ENCODE results near the gene OR10H1.
"Not testable (repeated sequence)": the region's sequence is repeated elsewhere in the genome, so short reads cannot be mapped to it uniquely, and the experiment has no call there.

Gene OR10H1

DNA sequence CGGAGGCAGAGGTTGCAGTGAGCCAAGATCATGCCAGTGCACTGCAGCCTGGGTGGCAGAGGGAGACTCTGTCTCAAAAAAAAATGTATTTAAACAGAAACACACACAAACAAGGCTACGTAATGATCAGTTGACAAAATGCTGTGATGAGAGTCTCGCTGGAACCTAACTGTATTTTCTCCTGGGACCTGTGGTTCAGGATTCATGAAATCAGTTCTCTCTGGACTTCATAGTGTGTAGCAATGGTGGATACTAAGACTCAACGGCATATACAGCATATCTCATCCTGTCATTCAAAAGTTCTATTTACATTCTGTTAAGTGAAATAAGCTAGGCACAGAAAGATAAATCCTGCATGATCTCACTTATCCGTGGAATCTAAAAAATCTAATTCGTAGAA is 45.1 kb upstream of the OR10H1 start:
- no peaks in the 10 kb centered on the region for H4K20me1 ChIP-seq (ENCODE audit: control insufficient read depth, insufficient read depth, low read depth, low read length)
- no peak overlapping the region for H3K4me2 ChIP-seq (ENCODE audit: low read length)

DNA sequence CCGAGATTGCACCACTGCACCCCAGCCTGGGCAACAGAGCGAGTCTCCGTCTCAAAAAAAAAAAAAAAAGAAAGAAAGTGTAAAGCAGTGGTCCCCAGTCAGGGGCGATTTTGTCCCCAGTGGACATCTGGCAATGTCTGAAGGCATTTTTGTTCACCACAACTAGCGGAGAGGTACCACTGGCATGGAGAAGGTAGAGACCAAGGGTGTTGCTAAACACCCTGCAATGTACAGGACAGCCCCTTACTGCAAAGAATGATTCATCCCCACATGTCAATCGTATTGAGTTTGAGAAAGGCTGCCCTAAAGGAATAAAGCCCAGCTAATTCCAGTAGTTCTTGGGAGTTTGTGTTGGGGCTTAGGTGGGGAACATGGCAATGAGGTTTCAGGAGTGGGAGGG is 43.7 kb upstream of the OR10H1 start:
- Histone ChIP-seq H3K27ac (ENCODE audit: low read depth, low read length) (no peak overlapping the region), H3K9me2 (replicated peaks; ENCODE audit: control insufficient read depth, low read length) (no peaks in the 10 kb centered on the region), H3K36me3 (ENCODE audit: control insufficient read depth, low read length) (no peaks in the 10 kb centered on the region), H3F3A (ENCODE audit: control insufficient read depth, insufficient read depth) (no peaks in the 10 kb centered on the region), H3K4me3 (ENCODE audit: low read length) (no peak overlapping the region), H4K20me1 (ENCODE audit: control insufficient read depth, insufficient read depth, low read depth, low read length) (no peaks in the 10 kb centered on the region), H3K4me1 (ENCODE audit: control insufficient read depth, low read length) (no peaks in the 10 kb centered on the region), H3K9me3 (ENCODE audit: control insufficient read depth, insufficient read depth, low read length) (no peaks in the 10 kb centered on the region), H3K4me2 (ENCODE audit: low read length) (no peak overlapping the region), H3K27me3 (ENCODE audit: control insufficient read depth, low read length) (no peaks in the 10 kb centered on the region), H3K79me2 (ENCODE audit: control insufficient read depth, low read length) (no peaks in the 10 kb centered on the region)
- TF ChIP-seq, protein P1, sequence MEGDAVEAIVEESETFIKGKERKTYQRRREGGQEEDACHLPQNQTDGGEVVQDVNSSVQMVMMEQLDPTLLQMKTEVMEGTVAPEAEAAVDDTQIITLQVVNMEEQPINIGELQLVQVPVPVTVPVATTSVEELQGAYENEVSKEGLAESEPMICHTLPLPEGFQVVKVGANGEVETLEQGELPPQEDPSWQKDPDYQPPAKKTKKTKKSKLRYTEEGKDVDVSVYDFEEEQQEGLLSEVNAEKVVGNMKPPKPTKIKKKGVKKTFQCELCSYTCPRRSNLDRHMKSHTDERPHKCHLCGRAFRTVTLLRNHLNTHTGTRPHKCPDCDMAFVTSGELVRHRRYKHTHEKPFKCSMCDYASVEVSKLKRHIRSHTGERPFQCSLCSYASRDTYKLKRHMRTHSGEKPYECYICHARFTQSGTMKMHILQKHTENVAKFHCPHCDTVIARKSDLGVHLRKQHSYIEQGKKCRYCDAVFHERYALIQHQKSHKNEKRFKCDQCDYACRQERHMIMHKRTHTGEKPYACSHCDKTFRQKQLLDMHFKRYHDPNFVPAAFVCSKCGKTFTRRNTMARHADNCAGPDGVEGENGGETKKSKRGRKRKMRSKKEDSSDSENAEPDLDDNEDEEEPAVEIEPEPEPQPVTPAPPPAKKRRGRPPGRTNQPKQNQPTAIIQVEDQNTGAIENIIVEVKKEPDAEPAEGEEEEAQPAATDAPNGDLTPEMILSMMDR (IDR thresholded peaks at IDR 0.05; ENCODE audit: low read depth, low read length, poor library complexity, severe bottlenecking) = no peak
- TF ChIP-seq EZH2phosphoT487 (IDR thresholded peaks at IDR 0.05; ENCODE audit: borderline replicate concordance, low read length) = no peak

More for the DNA sequence above, 45.1 kb upstream of the OR10H1 start:
- Histone ChIP-seq H3K4me1 (ENCODE audit: control insufficient read depth, low read length) (no peaks in the 10 kb centered on the region), H3K27ac (ENCODE audit: low read depth, low read length) (no peak overlapping the region), H3K27me3 (ENCODE audit: control insufficient read depth, low read length) (no peaks in the 10 kb centered on the region), H3F3A (ENCODE audit: control insufficient read depth, insufficient read depth) (no peaks in the 10 kb centered on the region), H3K9me3 (ENCODE audit: control insufficient read depth, insufficient read depth, low read length) (no peaks in the 10 kb centered on the region), H3K4me3 (ENCODE audit: low read length) (no peak overlapping the region), H3K36me3 (ENCODE audit: control insufficient read depth, low read length) (no peaks in the 10 kb centered on the region), H3K9me2 (replicated peaks; ENCODE audit: control insufficient read depth, low read length) (no peaks in the 10 kb centered on the region), H3K79me2 (ENCODE audit: control insufficient read depth, low read length) (no peaks in the 10 kb centered on the region)
- no peak for TF ChIP-seq EZH2phosphoT487 (IDR thresholded peaks at IDR 0.05; ENCODE audit: borderline replicate concordance, low read length)
- TF ChIP-seq, protein P1 (IDR thresholded peaks at IDR 0.05; ENCODE audit: low read depth, low read length, poor library complexity, severe bottlenecking) = no peak

DNA sequence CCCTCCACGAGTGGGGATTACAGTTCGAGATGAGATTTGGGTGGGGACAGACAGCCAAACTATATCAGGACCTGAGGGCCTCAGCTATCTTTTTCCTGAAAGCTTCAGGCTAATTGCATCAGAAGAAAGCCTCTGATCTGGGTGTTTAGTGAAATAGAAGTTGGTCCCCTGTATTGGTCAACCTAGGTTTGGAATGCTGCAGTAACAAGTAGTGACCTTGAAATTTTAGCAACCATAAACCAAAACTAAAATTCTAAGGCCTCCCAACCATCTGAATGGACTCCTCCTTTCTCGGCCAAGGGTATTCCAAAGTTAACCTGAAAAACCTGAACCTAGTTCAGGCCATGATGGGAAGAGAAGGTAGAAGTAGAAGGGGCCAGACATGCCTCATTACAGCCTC is 34.9 kb upstream of the OR10H1 start:
- H3K4me2 ChIP-seq (ENCODE audit: low read length) = no peak overlapping the region
- H3K9me3 ChIP-seq (ENCODE audit: control insufficient read depth, insufficient read depth, low read length) = no peaks in the 10 kb centered on the region

DNA sequence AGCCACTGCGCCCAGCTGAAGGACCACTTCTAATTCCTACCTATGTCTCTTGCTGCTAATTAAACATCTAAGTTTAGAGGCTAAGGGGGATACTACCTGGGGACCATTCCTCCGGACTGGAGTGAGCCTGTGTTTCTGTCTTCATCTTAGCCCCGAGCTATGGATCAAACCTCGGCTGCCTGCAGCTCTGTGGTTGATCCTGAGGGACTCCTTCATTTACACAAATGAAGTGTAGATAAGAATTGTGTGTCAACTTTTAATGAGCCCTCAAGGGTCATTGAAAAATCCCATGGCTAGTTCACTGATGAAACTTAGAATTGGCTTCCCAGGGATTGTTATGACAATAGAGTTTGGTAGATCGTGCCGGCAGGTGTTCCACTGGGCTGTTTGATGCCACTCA is 31.5 kb upstream of the OR10H1 start:
- Histone ChIP-seq H3K36me3 (ENCODE audit: control insufficient read depth, low read length) (no peaks in the 10 kb centered on the region), H3K4me2 (ENCODE audit: low read length) (no peak overlapping the region)
- TF ChIP-seq EZH2phosphoT487 (IDR thresholded peaks at IDR 0.05; ENCODE audit: borderline replicate concordance, low read length) = no peak
- TF ChIP-seq, protein P1 (IDR thresholded peaks at IDR 0.05; ENCODE audit: low read depth, low read length, poor library complexity, severe bottlenecking) = no peak

More for the DNA sequence above, 34.9 kb upstream of the OR10H1 start:
- Histone ChIP-seq H4K20me1 (ENCODE audit: control insufficient read depth, insufficient read depth, low read depth, low read length) (no peaks in the 10 kb centered on the region), H3K4me3 (ENCODE audit: low read length) (no peak overlapping the region), H3K27me3 (ENCODE audit: control insufficient read depth, low read length) (0 out of 2 replicates have a peak, but pooled peaks cover 3% of the 10 kb centered on the region), H3K79me2 (ENCODE audit: control insufficient read depth, low read length) (no peaks in the 10 kb centered on the region), H3K36me3 (ENCODE audit: control insufficient read depth, low read length) (no peaks in the 10 kb centered on the region), H3F3A (ENCODE audit: control insufficient read depth, insufficient read depth) (no peaks in the 10 kb centered on the region), H3K9me2 (replicated peaks; ENCODE audit: control insufficient read depth, low read length) (no peaks in the 10 kb centered on the region), H3K4me1 (ENCODE audit: control insufficient read depth, low read length) (no peaks in the 10 kb centered on the region), H3K27ac (ENCODE audit: low read depth, low read length) (no peak overlapping the region)
- TF ChIP-seq EZH2phosphoT487 (IDR thresholded peaks at IDR 0.05; ENCODE audit: borderline replicate concordance, low read length) = no peak

DNA sequence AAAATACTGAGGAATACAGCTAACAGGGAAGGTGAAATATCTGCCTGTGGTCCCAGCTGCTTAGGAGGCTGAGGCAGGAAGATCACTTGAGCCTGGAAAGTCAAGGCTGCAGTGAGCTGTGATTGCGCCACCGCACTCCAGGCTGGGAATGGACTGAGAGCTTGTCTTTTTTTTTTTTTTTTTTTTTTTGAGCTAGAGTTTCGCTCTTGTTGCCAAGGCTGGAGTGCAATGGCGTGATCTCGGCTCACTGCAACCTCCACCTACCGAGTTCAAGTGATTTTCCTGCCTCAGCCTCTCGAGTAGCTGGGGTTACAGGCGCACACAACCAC is 28.4 kb upstream of the OR10H1 start:
- not testable (repeated sequence) for H3K27ac ChIP-seq (ENCODE audit: low read depth, low read length); H3K9me3 ChIP-seq (ENCODE audit: control insufficient read depth, insufficient read depth, low read length); H4K20me1 ChIP-seq (ENCODE audit: control insufficient read depth, insufficient read depth, low read depth, low read length); H3K4me3 ChIP-seq (ENCODE audit: low read length); H3K9me2 ChIP-seq (replicated peaks; ENCODE audit: control insufficient read depth, low read length); H3K36me3 ChIP-seq (ENCODE audit: control insufficient read depth, low read length); H3F3A ChIP-seq (ENCODE audit: control insufficient read depth, insufficient read depth); H3K79me2 ChIP-seq (ENCODE audit: control insufficient read depth, low read length); H3K4me1 ChIP-seq (ENCODE audit: control insufficient read depth, low read length); H3K4me2 ChIP-seq (ENCODE audit: low read length); H3K27me3 ChIP-seq (ENCODE audit: control insufficient read depth, low read length)

More for the DNA sequence above, 31.5 kb upstream of the OR10H1 start:
- H3F3A ChIP-seq (ENCODE audit: control insufficient read depth, insufficient read depth) = no peaks in the 10 kb centered on the region
- no peaks in the 10 kb centered on the region for H3K9me3 ChIP-seq (ENCODE audit: control insufficient read depth, insufficient read depth, low read length)
- no peaks in the 10 kb centered on the region for H3K79me2 ChIP-seq (ENCODE audit: control insufficient read depth, low read length)
- H3K9me2 ChIP-seq (replicated peaks; ENCODE audit: control insufficient read depth, low read length) = no peaks in the 10 kb centered on the region
- H4K20me1 ChIP-seq (ENCODE audit: control insufficient read depth, insufficient read depth, low read depth, low read length) = no peaks in the 10 kb centered on the region
- H3K4me1 ChIP-seq (ENCODE audit: control insufficient read depth, low read length) = no peaks in the 10 kb centered on the region
- H3K27me3 ChIP-seq (ENCODE audit: control insufficient read depth, low read length) = peaks cover 6% of the 10 kb centered on the region; the same call in 1 of the 2 replicates
- no peak overlapping the region for H3K4me3 ChIP-seq (ENCODE audit: low read length)
- H3K27ac ChIP-seq (ENCODE audit: low read depth, low read length) = no peak overlapping the region
